ENCODE measurements around the gene PER3. TPM values are rescaled to one million over a fixed set of nuclear protein-coding genes. Genes with fewer than 3 reads are reported as not detected.

The PER3 gene
- total RNA-seq, 1 donor from 2014 or later: 31.5 TPM

GRCh38 chr1:7871136-7871535 is 87.0 kb downstream of the PER3 start:
- no peak for DNase-seq (ENCODE audit: low spot score)

GRCh38 chr1:7873801-7874795 is 90.0 kb downstream of the PER3 start:
- DNase-seq (ENCODE audit: low spot score): no peak

- DNase-seq (ENCODE audit: low spot score): no peak
These were observed 93.9 kb downstream of the PER3 start for GRCh38 chr1:7878027-7878426.

- no peak for DNase-seq (ENCODE audit: low spot score)
These were observed 95.1 kb downstream of the PER3 start for GRCh38 chr1:7879228-7879627.

GRCh38 chr1:7884757-7885156 is 100.7 kb downstream of the PER3 start:
- DNase-seq (ENCODE audit: low spot score): no peak

- DNase-seq (ENCODE audit: low spot score): peak; percentile 76
These were observed 101.7 kb downstream of the PER3 start for GRCh38 chr1:7885513-7886404.

GRCh38 chr1:7886405-7886745 is 102.3 kb downstream of the PER3 start:
- DNase-seq (ENCODE audit: low spot score): no peak

- DNase-seq (ENCODE audit: low spot score): no peak
These were observed 104.4 kb downstream of the PER3 start for GRCh38 chr1:7888248-7889081.

- DNase-seq (ENCODE audit: low spot score): no peak
These were observed 106.8 kb downstream of the PER3 start for GRCh38 chr1:7890853-7891252.

- no peak for DNase-seq (ENCODE audit: low spot score)
These were observed 107.7 kb downstream of the PER3 start for GRCh38 chr1:7891804-7892203.

- no peak for DNase-seq (ENCODE audit: low spot score)
These were observed 109.6 kb downstream of the PER3 start for GRCh38 chr1:7893529-7894180.

Other genes starting within 250 kb of the PER3 start
- gene VAMP3, start 13.0 kb upstream of the PER3 start, total RNA-seq: 92.0 TPM
- gene UTS2, start 68.8 kb downstream of the PER3 start, total RNA-seq: not detected
- gene TNFRSF9, start 156.5 kb downstream of the PER3 start, total RNA-seq: 0.35 TPM
- gene PARK7, start 177.4 kb downstream of the PER3 start, total RNA-seq: 261 TPM
- gene ERRFI1, start 242.0 kb downstream of the PER3 start, total RNA-seq: 76.8 TPM

All from mucosa of gallbladder (tissue), 1 donor.